ENCODE measurements around the gene SPAG9. TPM values are rescaled to one million over a fixed set of nuclear protein-coding genes. Genes with fewer than 3 reads are reported as not detected.

The SPAG9 gene
- total and polyA plus RNA-seq, 2 of the 8 experiments (the other 6 are each of a cell fraction or from before 2014, with no cell fraction given): 9.8 to 63.8 TPM

DNA sequence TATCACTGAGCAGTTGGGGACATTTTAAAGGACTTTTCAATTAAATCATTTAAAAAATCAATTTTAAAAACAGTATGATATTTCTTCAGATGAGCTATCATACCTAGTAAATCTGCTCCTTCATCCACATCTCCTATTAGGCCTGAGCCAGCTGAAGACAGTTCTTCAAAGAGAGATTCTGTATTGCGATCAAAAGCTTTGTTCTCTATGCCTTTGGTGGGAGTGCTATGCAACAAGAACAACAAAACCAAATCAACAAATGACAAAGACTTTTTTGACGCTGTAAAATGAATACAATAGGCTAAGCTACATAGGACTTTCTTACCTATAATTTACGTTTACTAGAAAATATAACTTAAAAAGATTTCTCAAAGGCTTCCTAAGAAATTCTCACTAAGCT is 106.5 kb downstream of the SPAG9 start:
- H4K8ac ChIP-seq (ENCODE audit: extremely low read depth, insufficient read depth, low read length): no peak overlapping the region
- no peaks in the 10 kb centered on the region for H3K23me2 ChIP-seq (ENCODE audit: low read depth, low read length)
- POLR2A ChIA-PET (ENCODE audit: partially characterized antibody): no interaction called here
- H2BK5ac ChIP-seq (ENCODE audit: low read depth, low read length): no peak overlapping the region
- H3K4me2 ChIP-seq (ENCODE audit: insufficient read depth in 1 of 2, low read depth in 2 of 2, low read length in 2 of 2): no peak overlapping the region
- H2AFZ ChIP-seq (ENCODE audit: low read length): no peak overlapping the region
- WGBS, 2 experiments (ENCODE audit: extremely low coverage in 1 of 2, insufficient coverage in 1 of 2, insufficient read length in 1 of 2, insufficient replicate concordance in 2 of 2, low coverage in 1 of 2, low lambda C conversion rate in 2 of 2, missing lambda C conversion rate in 1 of 2): 84% methylated on average over 3 of the region's 3 CpGs; no CpG with 5 or more reads in 1 of the 2 experiments
- no peaks in the 10 kb centered on the region for H3K27me3 ChIP-seq (replicated peaks in 1 of 4; ENCODE audit: control insufficient read depth in 3 of 4, extremely low read depth in 1 of 4, insufficient read depth in 3 of 4, low read length in 3 of 4)
- no peak overlapping the region for H3K18ac ChIP-seq (ENCODE audit: extremely low read depth, low read length)
- H2BK120ac ChIP-seq (replicated peaks; ENCODE audit: low read depth, low read length): no peak overlapping the region
- H3K4ac ChIP-seq (replicated peaks; ENCODE audit: insufficient read length, low read depth, low read length): no peak overlapping the region
- DNase-seq (ENCODE audit: low read depth in 1 of 2, low spot score in 2 of 2) (no peak), FAIRE-seq (no peak)
- H4K91ac ChIP-seq (replicated peaks; ENCODE audit: insufficient read length, low read length): no peak overlapping the region
- peaks cover 2 to 18% (median 8%) of the 10 kb centered on the region in 4 experiments; a peak in 4 of 8 replicates for H3K36me3 ChIP-seq (ENCODE audit: control insufficient read depth in 2 of 4, insufficient read depth in 4 of 4, low read length in 3 of 4)
- no peaks in the 10 kb centered on the region for H3K9me3 ChIP-seq (ENCODE audit: insufficient read depth in 2 of 2, low read depth in 1 of 2, low read length in 1 of 2)
- H3K9ac ChIP-seq (replicated peaks in 1 of 4; ENCODE audit: extremely low read depth in 1 of 4, low read depth in 3 of 4, low read length in 3 of 4): no peak overlapping the region
- no peak overlapping the region for H2BK12ac ChIP-seq (ENCODE audit: low read depth, low read length)
- H3K4me3 ChIP-seq (ENCODE audit: extremely low read depth in 1 of 4, insufficient read depth in 2 of 4, low read depth in 3 of 4, low read length in 4 of 4): no peak overlapping the region
- H3K27ac ChIP-seq (ENCODE audit: low read depth, low read length): no peak overlapping the region
- TF ChIP-seq CHD2 (IDR thresholded peaks at IDR 0.05; ENCODE audit: low read length): no peak
- H4K20me1 ChIP-seq (replicated peaks in 1 of 2; ENCODE audit: control insufficient read depth in 1 of 2, insufficient read depth in 2 of 2, low read length in 2 of 2): no peaks in the 10 kb centered on the region
- CTCF ChIA-PET (ENCODE audit: partially characterized antibody): interaction anchor here (0.6 to 3.2 kb wide), 10 partner anchors 9 to 231 kb away, joined by 3 to 23 read pairs (median 4); no protein-coding TSS in a partner anchor
- H3K56ac ChIP-seq (replicated peaks; ENCODE audit: insufficient read length, low read depth, low read length): no peak overlapping the region
- H2BK20ac ChIP-seq (ENCODE audit: low read length): no peak overlapping the region
- no peak overlapping the region for H3K14ac ChIP-seq (ENCODE audit: insufficient read length)
- H2BK15ac ChIP-seq (ENCODE audit: low read length): no peak overlapping the region
- H3K4me1 ChIP-seq (replicated peaks in 1 of 4; ENCODE audit: control insufficient read depth in 3 of 4, insufficient read depth in 4 of 4, low read length in 3 of 4): no peaks in the 10 kb centered on the region
- H3K79me1 ChIP-seq (ENCODE audit: low read depth, low read length): no peaks in the 10 kb centered on the region
- no peaks in the 10 kb centered on the region for H3K79me2 ChIP-seq (ENCODE audit: control insufficient read depth in 1 of 2, insufficient read depth in 2 of 2, low read length in 2 of 2)
- H2AK5ac ChIP-seq (ENCODE audit: low read depth, low read length): no peak overlapping the region
- H4K5ac ChIP-seq (ENCODE audit: insufficient read length, low read depth, low read length): no peak overlapping the region
- H3K23ac ChIP-seq (ENCODE audit: insufficient read length): no peak overlapping the region

All from H1 (cell line).